Prostate gland (tissue), 2 donors: ENCODE measurements around the gene HECTD1.

Experiments
- CTCF ChIP-seq, 4 experiments: fragments of 200-600 bp in 2 of 4; fragments of 450-650 bp in 2 of 4; sonication (generic) in 2 of 4; IDR thresholded peaks; 1 replicate in 3 of 4; 2 replicates in 1 of 4; pipeline ENCODE4 v1.5.1; 2016 to 2019; ENCODE audit warnings: antibody characterized with exemption in 4 of 4, mild to moderate bottlenecking in 2 of 4, moderate library complexity in 2 of 4
- POLR2A ChIP-seq: fragments of 450-650 bp; IDR thresholded peaks from one replicate; pipeline ENCODE4 v1.6.1; 2016; ENCODE audit warnings: antibody characterized with exemption, mild to moderate bottlenecking
- POLR2AphosphoS5 ChIP-seq: sonication (generic); formaldehyde crosslinking; IDR thresholded peaks from one replicate; pipeline ENCODE4 v1.6.1; 2017; ENCODE audit warnings: antibody characterized with exemption

- TF ChIP-seq CTCF (IDR thresholded peaks at IDR 0.05): no peak
- TF ChIP-seq POLR2AphosphoS5: no peak
- no peak for TF ChIP-seq POLR2A
These were observed 45.3 kb upstream of the HECTD1 start for GRCh38 chr14:31252865-31253264.
